Posterior vena cava (tissue), 2 donors: Measurements from ENCODE around the gene RPS16. TPM values are rescaled to one million over a fixed set of nuclear protein-coding genes. Genes with fewer than 3 reads are reported as not detected.
A peak's percentile ranks its signal among the peaks of the same experiment; 100 is the strongest.

Experiments used
- DNase-seq: peaks from one replicate; pipeline ENCODE4 v3.0.0-alpha.2; 2020; ENCODE audit warnings: low spot score
- intact Hi-C, 2 donors: fragments of 100-400 bp; cut with DNase I; formaldehyde crosslinking; loops; one replicate each; pipeline versions ENCODE4 v1.14.1 to v1.14.2; 2022 to 2023
- total RNA-seq, 2 donors: library from RNA; stranded (reverse); fragmentation: NEBNext Ultra II Directional; extraction: Animal tissue kit (Norgen Biotek cat#: 25700); gene quantifications; one replicate each; pipeline ENCODE4 v1.2.1, GENCODE V29; 2021
- donor health status: DM: yes; HTN: yes; CAD: no.
- donor health status: DM: yes; HTN: yes; CAD: no.

The RPS16 gene
- total RNA-seq, 2 donors from 2014 or later: 1,159 to 1,295 TPM

DNA sequence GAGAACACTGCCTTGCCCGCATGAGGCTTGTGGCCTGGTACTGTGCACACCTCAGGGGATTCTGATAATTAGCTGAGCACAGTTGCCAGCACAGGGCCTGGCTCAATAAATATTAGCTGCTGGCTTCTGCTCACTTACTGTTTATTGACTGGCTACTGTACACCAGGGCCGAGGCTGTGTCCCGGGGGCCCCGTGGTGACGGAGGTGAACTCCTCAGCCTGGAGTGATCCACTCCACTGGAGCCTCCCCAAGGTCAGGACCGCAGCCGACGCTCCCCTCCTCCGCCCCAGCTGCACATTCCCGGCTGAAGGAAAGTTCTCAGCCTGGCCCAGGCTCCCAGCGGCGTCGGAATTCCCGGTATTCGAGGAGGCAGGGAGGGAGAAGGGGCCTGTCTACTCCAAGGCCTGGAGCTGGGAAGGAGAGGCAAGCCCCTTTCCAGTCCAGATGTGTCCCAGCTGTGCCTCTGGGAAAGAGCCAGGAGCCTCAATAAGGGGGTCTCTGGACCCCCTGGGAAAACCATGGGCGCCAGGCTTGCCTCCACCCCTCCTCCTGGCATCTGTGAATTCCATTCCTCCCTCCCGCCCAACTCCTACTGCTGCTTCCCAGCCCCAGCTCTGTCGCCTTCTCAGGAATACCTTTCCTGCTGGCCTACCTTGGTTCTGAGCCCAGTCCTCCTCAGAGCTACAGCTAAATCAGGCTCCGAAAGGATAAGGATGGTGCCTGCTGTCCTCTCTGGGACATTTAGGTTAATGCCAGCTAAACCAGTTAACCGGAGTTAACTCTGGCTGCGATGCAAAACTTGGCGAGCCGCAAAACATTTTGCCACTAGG lies 7.3 kb downstream of the RPS16 start:
- intact Hi-C loops: no loop called here
- peak; percentile 93 for DNase-seq

GRCh38 chr19:39427707-39428106 lies 8.0 kb downstream of the RPS16 start:
- intact Hi-C loops: no loop called here
- no peak for DNase-seq

- no peak for DNase-seq
- intact Hi-C loops: no loop called here
These were observed 9.6 kb downstream of the RPS16 start for GRCh38 chr19:39426170-39426569.

GRCh38 chr19:39425744-39426143 lies 10.0 kb downstream of the RPS16 start:
- intact Hi-C loops: no loop called here
- no peak for DNase-seq

DNA sequence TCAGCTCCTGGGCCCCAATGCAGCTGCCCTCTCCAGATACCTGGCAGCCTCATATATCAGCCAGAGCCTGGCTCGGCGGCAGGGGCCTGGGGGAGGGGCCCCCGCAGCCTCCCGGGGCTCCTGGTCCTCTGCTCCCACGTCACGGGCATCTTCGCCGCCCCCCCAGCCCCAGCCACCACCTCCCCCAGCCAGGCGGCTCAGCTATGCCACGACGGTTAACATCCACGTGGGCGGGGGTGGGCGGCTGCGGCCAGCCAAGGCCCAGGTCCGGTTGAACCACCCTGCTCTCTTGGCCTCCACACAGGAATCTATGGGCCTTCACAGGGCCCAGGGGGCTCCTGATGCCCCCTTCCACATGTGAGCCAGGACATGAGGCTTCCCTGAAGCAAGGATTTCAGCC lies 10.8 kb downstream of the RPS16 start:
- no peak for DNase-seq
- intact Hi-C loops: no loop called here

DNA sequence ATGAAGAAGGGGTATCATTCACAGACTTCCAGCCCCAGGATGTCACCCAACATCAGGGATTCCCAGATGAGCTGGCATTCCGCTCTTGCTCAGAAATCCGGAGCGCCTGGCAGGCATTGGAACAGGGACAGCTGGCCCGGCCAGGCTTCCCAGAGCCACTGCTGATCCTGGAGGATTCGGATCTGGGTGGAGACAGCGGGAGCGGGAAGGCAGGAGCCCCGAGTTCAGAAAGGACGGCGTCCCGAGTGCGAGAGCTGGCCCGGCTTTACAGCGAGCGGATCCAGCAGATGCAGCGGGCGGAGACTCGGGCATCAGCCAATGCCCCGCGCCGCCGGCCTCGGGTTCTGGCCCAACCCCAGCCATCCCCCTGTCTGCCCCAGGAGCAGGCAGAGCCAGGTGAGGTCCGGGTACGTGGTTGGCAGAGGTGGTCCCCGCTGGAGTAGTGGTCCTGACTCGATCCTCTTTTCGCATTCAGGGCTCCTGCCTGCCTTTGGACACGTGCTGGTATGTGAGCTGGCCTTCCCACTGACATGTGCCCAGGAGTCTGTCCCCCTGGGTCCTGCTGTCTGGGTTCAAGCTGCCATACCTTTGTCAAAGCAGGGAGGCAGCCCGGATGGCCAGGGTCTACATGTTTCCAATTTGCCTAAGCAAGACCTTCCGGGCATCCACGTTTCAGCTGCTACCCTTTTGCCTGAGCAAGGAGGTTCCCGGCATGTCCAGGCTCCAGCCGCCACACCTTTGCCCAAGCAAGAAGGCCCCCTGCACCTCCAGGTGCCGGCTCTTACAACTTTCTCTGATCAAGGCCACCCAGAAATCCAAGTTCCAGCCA lies 12.3 kb downstream of the RPS16 start:
- intact Hi-C loops: no loop called here
- no peak for DNase-seq

DNA sequence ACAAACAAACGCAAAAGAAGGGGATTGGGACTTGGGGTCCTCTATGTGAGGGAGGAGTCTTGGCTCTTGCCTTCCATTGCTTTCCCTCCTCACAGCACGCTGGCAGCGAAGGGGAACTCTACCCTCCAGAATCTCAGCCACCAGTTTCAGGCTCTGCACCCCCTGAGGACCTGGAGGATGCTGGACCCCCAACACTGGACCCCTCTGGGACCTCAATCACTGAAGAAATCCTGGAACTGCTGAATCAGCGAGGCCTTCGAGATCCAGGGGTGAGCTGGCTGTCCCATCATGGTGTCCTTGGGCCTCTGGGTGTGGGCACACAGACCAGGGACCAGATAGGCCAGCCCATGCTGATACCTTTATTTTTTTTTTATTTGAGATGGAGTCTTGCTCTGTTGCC lies 13.7 kb downstream of the RPS16 start:
- DNase-seq: no peak
- intact Hi-C loops: no loop called here

DNA sequence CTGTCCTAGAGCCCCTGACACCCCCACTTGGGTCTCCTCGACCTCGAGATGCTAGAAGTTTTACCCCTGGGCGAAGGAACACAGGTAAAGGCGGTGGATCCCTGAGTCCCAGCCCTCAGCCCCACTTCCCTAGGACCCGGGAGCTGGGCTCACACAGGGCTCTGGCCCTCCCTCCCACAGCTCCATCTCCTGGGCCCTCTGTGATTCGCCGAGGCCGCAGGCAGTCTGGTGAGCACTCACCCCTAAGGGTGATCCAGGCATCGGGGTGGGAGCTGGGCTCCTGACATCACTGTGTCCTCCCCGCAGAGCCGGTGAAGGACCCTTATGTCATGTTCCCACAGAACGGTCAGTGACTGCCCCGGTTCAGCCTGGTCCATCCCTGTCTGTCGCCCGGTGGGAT lies 15.0 kb downstream of the RPS16 start:
- intact Hi-C loops: no loop called here
- no peak for DNase-seq

- intact Hi-C loops: no loop called here
- no peak for DNase-seq
These were observed 16.7 kb downstream of the RPS16 start for GRCh38 chr19:39419003-39419402.

GRCh38 chr19:39417463-39418181 lies 18.1 kb downstream of the RPS16 start:
- intact Hi-C loops: no loop called here
- DNase-seq: no peak

DNA sequence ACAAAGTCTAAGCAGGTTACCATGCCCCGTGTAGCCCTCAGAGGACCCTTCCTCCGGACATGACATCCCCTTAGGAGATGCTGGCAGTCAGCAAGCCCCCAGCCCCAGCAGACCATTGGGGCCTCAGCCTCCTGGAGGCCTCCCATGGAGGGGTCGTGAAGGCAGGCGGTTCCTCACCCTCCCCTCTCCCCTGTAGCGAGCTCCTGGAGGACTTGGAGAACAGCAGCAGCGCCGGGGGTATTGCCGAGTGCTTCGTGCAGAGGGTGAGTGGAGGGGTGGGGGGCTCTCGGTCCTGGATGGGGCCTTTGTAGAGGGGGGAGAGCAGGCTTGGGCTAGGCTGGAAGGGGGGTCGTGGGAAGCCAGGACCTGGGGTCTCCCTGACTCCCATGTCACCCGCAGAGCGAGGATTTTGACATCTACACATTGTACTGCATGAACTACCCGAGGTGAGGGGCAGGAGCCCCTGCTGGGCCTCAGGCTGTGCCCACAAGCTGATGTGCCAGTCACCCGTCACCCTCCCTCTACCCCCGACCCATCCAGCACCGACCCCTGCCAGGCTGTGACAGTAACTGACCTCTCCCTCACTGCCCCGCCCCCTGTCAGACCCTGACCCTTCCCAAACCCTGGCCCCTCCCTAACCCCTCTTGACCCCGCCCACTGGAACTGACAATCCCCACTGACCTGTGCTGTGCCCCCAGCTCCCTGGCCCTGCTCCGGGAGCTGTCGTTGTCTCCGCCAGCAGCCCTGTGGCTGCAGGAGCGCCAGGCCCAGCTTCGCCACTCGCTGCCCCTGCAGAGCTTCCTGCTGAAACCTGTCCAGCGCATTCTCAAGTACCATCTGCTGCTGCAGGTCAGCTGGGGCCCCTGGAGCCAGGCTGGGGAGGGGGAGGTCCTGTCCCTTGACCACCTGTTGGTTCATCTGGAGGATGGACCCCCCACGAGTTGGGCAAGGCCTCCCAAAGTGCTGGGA lies 19.3 kb downstream of the RPS16 start:
- DNase-seq: no peak
- intact Hi-C loops: no loop called here

DNA sequence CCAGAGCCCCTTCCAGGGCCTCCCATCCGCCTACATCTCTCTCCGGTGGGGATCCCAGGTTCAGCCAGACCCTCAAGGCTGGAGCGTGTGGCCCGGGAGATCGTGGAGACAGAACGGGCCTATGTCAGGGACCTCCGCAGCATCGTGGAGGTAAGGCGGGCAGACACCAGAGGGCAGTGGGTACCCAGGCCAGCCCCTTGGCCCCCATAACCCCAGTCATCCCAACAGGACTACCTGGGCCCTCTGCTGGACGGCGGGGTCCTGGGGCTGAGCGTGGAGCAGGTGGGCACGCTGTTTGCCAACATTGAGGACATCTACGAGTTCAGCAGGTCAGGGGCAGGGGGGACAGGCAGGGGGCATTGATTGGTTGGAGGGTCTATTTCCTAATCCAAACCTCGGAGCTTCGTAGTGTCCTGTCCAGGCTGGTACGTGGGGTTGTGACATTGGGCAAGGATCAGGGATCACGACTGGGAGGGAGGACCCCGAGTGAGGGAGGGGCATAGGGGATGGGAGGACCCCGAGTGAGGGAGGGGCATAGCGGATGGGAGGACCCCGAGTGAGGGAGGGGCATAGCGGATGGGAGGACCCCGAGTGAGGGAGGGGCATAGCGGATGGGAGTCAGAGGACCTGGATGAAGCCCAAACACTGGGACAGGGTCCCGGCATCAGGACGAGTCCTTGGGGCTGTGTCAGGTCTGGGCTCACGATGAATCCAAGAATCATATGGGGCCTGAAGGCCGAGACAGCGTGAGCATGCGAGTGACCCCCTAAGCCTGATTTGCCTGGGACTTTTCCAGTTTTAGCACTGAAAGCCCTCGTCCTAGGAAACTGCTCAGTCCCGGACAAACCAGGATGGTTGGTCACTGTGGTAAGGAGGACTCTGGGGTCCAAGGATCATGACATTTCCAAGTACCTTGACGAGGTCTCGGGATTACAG lies 20.4 kb downstream of the RPS16 start:
- intact Hi-C loops: no loop called here
- DNase-seq: peak; percentile 84

- intact Hi-C loops: no loop called here
- peak; percentile 89 for DNase-seq
These were observed 21.7 kb downstream of the RPS16 start for GRCh38 chr19:39413911-39414608.

- DNase-seq: peak; percentile 92
- intact Hi-C loops: no loop called here
These were observed 22.4 kb downstream of the RPS16 start for GRCh38 chr19:39413272-39413910.

GRCh38 chr19:39412867-39413271 lies 22.9 kb downstream of the RPS16 start:
- no peak for DNase-seq
- intact Hi-C loops: no loop called here

DNA sequence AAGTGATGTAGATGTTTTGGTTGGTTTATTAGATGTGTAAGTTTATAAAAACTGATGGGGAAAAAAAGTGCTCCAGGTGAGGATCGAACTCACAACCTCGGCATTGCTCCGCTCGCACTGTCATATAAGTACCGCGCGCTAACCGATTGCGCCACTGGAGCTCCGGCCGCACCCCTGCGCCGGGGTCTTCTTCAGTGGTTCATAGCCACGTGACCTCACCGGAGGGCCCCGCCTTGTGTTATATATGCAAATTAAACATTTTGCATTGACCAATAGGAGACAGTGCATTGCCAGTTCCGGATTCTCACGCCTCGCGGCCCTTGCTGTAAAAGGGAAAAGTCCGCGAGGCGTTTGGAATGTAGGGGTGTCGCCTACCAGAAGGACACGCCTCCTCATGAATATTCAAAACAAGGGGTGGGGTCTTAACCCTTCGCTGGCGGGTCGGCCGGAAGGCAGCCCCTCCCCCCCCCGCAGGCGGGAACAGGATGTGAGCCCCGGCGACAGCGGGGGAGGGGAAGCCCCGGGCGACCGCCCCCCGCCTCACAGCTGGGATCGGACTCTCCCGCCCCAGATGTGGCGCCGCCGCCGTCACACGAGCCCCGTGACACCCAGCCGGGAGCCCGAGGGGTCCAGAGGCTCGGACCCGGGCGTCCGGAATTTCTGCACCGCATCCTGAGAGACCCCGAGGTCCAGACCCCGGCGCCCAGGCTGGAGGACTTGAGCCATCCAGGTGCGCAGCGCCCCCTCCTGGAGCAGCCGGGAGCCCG lies 23.5 kb downstream of the RPS16 start, which contains the start of gene PLEKHG2:
PLEKHG2 (plus strand) TSS at position 570 of the 767 bp plus-strand sequence. CDS start 1,418 bp downstream, outside the sequence.
- DNase-seq: peak; percentile 99
- intact Hi-C loops: no loop called here
